Right atrium auricular region (tissue), 2 donors: ENCODE data around the gene PEX14. TPM values are rescaled to one million over a fixed set of nuclear protein-coding genes. Genes with fewer than 3 reads are reported as not detected.

Source experiments
- DNase-seq: peaks from one replicate; pipeline ENCODE4 v3.0.0-alpha.2; 2019; ENCODE audit warnings: low spot score
- H3K27ac ChIP-seq, 2 donors: fragments of 200-600 bp; sonication (generic); 1 replicate in 1 of 2; 2 replicates in 1 of 2; pipeline ENCODE4 v1.5.1; 2016 to 2019
- H3K27me3 ChIP-seq, 2 donors: fragments of 200-600 bp; sonication (generic); one replicate each; pipeline versions ENCODE4 v1.5.1 to v1.6.0; 2017 to 2019
- H3K36me3 ChIP-seq: fragments of 200-600 bp; sonication (generic); one replicate; pipeline ENCODE4 v1.5.1; 2016
- H3K4me1 ChIP-seq, 2 donors: fragments of 200-600 bp; sonication (generic); one replicate each; pipeline versions ENCODE4 v1.5.1 to v1.6.0; 2017 to 2019
- H3K4me3 ChIP-seq, 2 donors: fragments of 200-600 bp; sonication (generic); 1 replicate in 1 of 2; 2 replicates in 1 of 2; pipeline ENCODE4 v1.5.1; 2017 to 2019; ENCODE audit warnings: mild to moderate bottlenecking in 1 of 2, moderate library complexity in 1 of 2
- H3K9me3 ChIP-seq, 2 donors: fragments of 200-600 bp; sonication (generic); one replicate each; pipeline ENCODE4 v1.5.1; 2019
- CTCF ChIP-seq, 2 donors: fragments of 200-600 bp; sonication (generic); IDR thresholded peaks; one replicate each; pipeline ENCODE4 v1.5.1; 2019; ENCODE audit warnings: antibody characterized with exemption in 2 of 2
- total RNA-seq, 2 donors: library from RNA; depleted of rRNA; stranded (reverse); fragments of >200 nt; gene quantifications; one replicate each; pipeline ENCODE4 v1.1.0, GENCODE V29; 2016

The PEX14 gene
- total RNA-seq, 2 donors from 2014 or later = 13.7 to 14.5 TPM

GRCh38 chr1:10651389-10651766 lies 176.6 kb downstream of the PEX14 start:
- Histone ChIP-seq H3K9me3 (no peaks in the 10 kb centered on the region), H3K27ac (no peak overlapping the region), H3K36me3 (peaks cover 48% of the 10 kb centered on the region), H3K27me3 (no peaks in the 10 kb centered on the region), H3K4me1 (peaks cover 0 to 7% of the 10 kb centered on the region in 2 donors), H3K4me3 (no peak overlapping the region)
- no peak for DNase-seq
- TF ChIP-seq CTCF (IDR thresholded peaks at IDR 0.05) = no peak

- H3K36me3 ChIP-seq = peaks cover 48% of the 10 kb centered on the region
- H3K27me3 ChIP-seq = no peaks in the 10 kb centered on the region
- TF ChIP-seq CTCF (IDR thresholded peaks at IDR 0.05) = no peak
- no peak for DNase-seq
- no peak overlapping the region for H3K27ac ChIP-seq
- peaks cover 0 to 3% of the 10 kb centered on the region in 2 donors for H3K4me1 ChIP-seq
- H3K9me3 ChIP-seq = no peaks in the 10 kb centered on the region
- no peak overlapping the region for H3K4me3 ChIP-seq
Observed at GRCh38 chr1:10651793-10652192, 177.0 kb downstream of the PEX14 start.

- DNase-seq = no peak
- H3K27ac ChIP-seq = no peak overlapping the region
- H3K4me1 ChIP-seq = no peaks in the 10 kb centered on the region
- no peak for TF ChIP-seq CTCF (IDR thresholded peaks at IDR 0.05)
- H3K9me3 ChIP-seq = no peaks in the 10 kb centered on the region
- no peaks in the 10 kb centered on the region for H3K27me3 ChIP-seq
- H3K36me3 ChIP-seq = peaks cover 43% of the 10 kb centered on the region
- no peak overlapping the region for H3K4me3 ChIP-seq
Observed at GRCh38 chr1:10652626-10653025, 177.9 kb downstream of the PEX14 start.

- H3K27ac ChIP-seq = peak overlapping the region in 1 of 2 donors; percentile 10
- no peak for TF ChIP-seq CTCF (IDR thresholded peaks at IDR 0.05)
- no peaks in the 10 kb centered on the region for H3K4me1 ChIP-seq
- H3K36me3 ChIP-seq = peaks cover 43% of the 10 kb centered on the region
- no peaks in the 10 kb centered on the region for H3K9me3 ChIP-seq
- no peaks in the 10 kb centered on the region for H3K27me3 ChIP-seq
- no peak overlapping the region for H3K4me3 ChIP-seq
- DNase-seq = no peak
Observed at GRCh38 chr1:10653370-10654125, 178.8 kb downstream of the PEX14 start.

- no peaks in the 10 kb centered on the region for H3K4me1 ChIP-seq
- H3K9me3 ChIP-seq = no peaks in the 10 kb centered on the region
- no peak overlapping the region for H3K4me3 ChIP-seq
- DNase-seq = no peak
- TF ChIP-seq CTCF (IDR thresholded peaks at IDR 0.05) = no peak
- no peak overlapping the region for H3K27ac ChIP-seq
- no peaks in the 10 kb centered on the region for H3K27me3 ChIP-seq
- H3K36me3 ChIP-seq = peaks cover 54% of the 10 kb centered on the region
Observed at GRCh38 chr1:10655002-10655401, 180.3 kb downstream of the PEX14 start.

GRCh38 chr1:10656431-10656830 lies 181.7 kb downstream of the PEX14 start:
- no peaks in the 10 kb centered on the region for H3K4me1 ChIP-seq
- peaks cover 53% of the 10 kb centered on the region for H3K36me3 ChIP-seq
- no peaks in the 10 kb centered on the region for H3K27me3 ChIP-seq
- H3K9me3 ChIP-seq = no peaks in the 10 kb centered on the region
- H3K27ac ChIP-seq = no peak overlapping the region
- DNase-seq = no peak
- no peak overlapping the region for H3K4me3 ChIP-seq
- TF ChIP-seq CTCF (IDR thresholded peaks at IDR 0.05) = no peak
